Breast epithelium (tissue), 3 donors: ENCODE results near the gene CCDC92B.

Experiments
- CTCF ChIP-seq, 3 donors: fragments of 450-650 bp; IDR thresholded peaks; one replicate each; pipeline ENCODE4 v1.5.1; 2016 to 2017; ENCODE audit warnings: antibody characterized with exemption in 3 of 3, mild to moderate bottlenecking in 3 of 3, moderate library complexity in 3 of 3
- POLR2A ChIP-seq: fragments of 450-650 bp; IDR thresholded peaks from one replicate; pipeline ENCODE4 v1.6.1; 2016; ENCODE audit warnings: antibody characterized with exemption, mild to moderate bottlenecking, moderate library complexity
- POLR2AphosphoS5 ChIP-seq, 3 donors: sonication (generic); formaldehyde crosslinking; IDR thresholded peaks; one replicate each; pipeline ENCODE4 v1.6.1; 2017; ENCODE audit warnings: antibody characterized with exemption in 3 of 3

GRCh38 chr17:2692781-2693135, 56.7 kb downstream of the CCDC92B start:
- TF ChIP-seq CTCF (IDR thresholded peaks at IDR 0.05) (no peak), POLR2AphosphoS5 (IDR thresholded peaks at IDR 0.05) (no peak), POLR2A (no peak)
